ENCODE data around the gene NSMCE3.

- TF ChIP-seq CTCF (IDR thresholded peaks at IDR 0.05) (no peak), POLR2A (IDR thresholded peaks at IDR 0.05) (no peak)
Measured at GRCh38 chr15:29268706-29269484, 727 bp downstream of the NSMCE3 start.
